ENCODE measurements around the gene MRPS34.

Gene MRPS34

DNA sequence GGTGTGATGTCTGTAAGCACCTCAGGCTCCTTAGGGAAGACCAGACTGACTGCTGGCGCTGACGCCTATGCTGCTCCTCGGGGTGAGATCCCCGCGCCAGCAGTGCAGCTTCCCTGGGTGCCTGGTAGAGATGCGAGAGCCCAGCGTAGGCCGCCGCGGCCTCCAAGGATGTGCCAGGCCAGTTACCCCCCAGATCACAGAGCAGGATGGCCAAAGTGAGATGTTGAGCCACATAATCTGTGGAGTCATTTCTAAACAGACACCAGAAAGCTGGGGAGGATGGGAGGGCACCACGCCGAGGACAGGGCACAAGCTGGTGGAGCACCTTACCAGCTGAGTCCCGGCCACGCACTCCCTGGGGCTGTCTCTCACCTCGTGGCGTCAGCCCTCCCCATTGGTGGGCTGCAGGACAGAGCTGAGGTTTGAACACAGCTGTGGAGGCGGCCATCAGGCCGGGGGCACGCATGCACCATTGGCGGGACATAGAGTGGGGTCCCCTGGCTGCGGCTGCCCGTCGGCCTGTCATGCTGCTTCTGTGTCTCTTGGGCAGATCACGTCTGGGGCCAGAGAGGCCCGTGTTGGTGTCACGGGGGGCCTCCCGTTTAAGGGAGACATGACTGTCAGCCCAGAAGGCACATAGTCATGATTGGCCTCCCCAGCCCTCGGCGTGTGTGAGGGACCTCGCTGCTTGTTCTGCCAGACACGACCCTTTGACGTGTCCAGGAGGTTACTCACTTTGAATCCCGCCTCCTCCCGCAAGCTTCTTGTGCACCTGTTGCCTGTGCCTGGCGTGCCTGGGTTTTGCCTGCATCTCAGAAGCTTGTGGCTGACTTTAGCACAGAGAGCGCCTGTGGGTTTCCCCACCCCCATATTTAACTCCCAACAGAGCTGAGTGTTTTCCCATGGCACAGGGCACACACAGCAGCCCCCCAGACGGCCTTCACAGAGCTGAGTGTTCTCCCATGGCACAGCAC, 45.0 kb downstream of the MRPS34 start:
- no peak for DNase-seq (ENCODE audit: low read depth)

DNA sequence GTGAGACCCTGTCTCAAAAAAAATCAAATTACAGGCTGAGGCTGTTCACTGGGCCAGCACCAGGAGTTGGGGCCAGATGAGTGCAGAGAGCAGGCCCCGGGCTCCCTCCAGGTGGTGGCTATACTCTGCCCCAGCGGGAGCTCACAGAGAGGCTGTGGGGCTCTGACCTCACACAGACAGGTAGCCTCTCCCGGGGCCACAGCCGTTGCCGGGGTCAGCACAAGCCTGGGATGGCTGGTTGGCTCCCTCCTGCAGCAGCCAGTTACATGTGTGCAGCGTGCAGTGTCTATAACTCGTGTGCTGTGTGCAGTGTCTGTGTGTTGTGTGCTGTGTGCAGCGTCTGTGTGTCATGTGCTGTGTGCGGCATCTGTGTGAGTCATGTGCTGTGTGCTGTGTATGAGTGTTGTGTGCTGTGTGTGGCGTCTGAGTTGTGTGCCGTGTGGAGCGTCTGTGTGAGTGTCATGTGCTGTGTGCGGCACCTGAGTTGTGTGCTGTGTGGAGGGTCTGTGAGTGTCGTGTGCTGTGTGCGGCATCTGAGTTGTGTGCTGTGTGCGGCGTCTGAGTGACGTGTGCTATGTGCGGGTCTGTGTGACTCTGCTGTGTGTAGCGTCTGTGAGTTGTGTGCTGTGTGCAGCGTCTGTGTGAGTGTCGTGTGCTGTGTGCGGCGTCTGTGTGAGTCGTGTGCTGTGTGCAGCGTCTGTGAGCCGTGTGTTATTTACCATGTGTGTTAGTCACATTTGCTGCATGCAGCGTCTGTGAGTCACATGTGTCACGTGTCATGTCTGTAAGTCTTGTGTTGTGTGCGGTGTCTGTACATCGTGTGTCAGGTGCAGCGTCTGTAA, 46.1 kb downstream of the MRPS34 start:
- no peak for DNase-seq (ENCODE audit: low read depth)

DNA sequence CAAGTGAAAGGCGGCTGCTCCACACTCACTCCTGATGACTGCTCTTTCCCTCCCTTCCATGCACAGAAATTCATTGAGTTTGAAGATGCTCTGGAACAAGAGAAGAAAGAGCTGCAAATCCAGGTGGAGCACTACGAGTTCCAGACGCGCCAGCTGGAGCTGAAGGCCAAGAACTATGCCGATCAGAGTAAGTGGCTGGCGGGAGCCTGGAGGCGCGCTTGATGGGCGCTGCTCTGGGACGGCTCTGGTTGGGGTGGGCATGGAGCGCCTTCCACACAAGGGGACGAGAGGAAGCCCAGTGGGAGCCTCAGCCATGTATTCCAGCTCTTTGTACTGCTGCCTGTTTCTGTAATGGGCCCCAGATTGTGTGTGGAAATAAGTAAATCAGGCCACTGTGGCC, 48.4 kb downstream of the MRPS34 start:
- DNase-seq (ENCODE audit: low read depth), result no peak

DNA sequence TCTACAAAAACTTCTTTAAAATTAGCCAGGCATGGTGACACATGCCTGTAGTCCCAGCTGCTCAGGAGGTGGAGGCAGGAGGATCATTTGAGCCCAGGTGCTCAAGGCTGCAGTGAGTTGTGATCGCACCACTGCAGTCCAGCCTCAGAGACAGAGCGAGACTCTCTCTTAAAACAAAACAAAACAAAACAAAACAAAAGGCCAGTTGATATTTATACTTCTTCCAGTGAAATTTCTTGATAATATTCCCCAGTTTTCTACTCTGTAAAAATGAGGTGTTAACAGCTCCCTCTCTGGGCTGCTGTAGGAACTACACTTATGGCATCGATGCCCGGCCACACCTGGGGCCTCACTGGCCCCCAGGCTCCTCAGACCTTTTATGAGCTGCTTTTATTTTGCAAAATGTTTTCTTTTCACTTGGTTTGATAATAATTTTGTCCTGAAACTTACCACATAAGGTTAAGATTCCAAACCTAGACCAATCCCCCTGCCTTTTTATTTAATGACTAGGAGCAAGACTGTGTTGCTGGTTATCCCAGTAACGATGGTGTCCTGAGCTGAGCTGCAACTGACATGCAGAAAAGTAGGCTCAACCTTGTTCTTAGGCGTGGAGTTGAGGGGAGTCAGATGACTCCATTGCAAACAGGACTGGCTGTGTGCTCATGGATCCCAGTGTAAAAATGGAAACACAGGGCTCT, 49.3 kb downstream of the MRPS34 start:
- no peak for DNase-seq (ENCODE audit: low read depth)

Data from stimulated activated CD8-positive, alpha-beta memory T cell treated with anti-CD3 and anti-CD28 coated beads, Interleukin-12 subunit alpha, Interleukin-12 subunit beta, amount 100 ng/mL, for 4 hours (primary cell).